WTC11 (cell line): ENCODE measurements around the gene SAP30BP. TPM values are rescaled to one million over a fixed set of nuclear protein-coding genes. Genes with fewer than 3 reads are reported as not detected.

Source experiments
- ATAC-seq: fragments of 200-7000 bp; cut with Tn5 transposase; 2 replicates; pipeline ENCODE4 v1.10.0; 2021; ENCODE audit warnings: mild to moderate bottlenecking, moderate library complexity
- CTCF ChIA-PET: fragments of 300-600 bp; sonication (Branson Sonifier 250); formaldehyde crosslinking; loops from one replicate; lab custom pipeline; 2021; ENCODE audit warnings: antibody characterized with exemption; lab: Charles Lee
- POLR2A ChIA-PET: fragments of 350-600 bp; sonication (Branson Sonifier 250); formaldehyde crosslinking; loops from one replicate; lab custom pipeline; 2021; ENCODE audit warnings: antibody characterized with exemption; lab: Charles Lee
- DNase-seq: peaks from one replicate; pipeline ENCODE4 v3.0.0; 2021; ENCODE audit warnings: low spot score
- H3K27ac Mint-ChIP-seq: 2 replicates; pipeline ENCODE4 v1.8.0; 2021; ENCODE audit warnings: mixed read lengths
- H3K27me3 Mint-ChIP-seq: 2 replicates; pipeline ENCODE4 v1.8.0; 2021; ENCODE audit warnings: low read depth, mild to moderate bottlenecking, moderate library complexity, mixed read lengths
- H3K36me3 Mint-ChIP-seq: 2 replicates; pipeline ENCODE4 v1.8.0; 2021; ENCODE audit warnings: mixed read lengths
- H3K4me1 Mint-ChIP-seq: 2 replicates; pipeline ENCODE4 v1.8.0; 2022; ENCODE audit warnings: mixed read lengths
- H3K4me3 Mint-ChIP-seq: 2 replicates; pipeline ENCODE4 v1.8.0; 2021; ENCODE audit warnings: mild to moderate bottlenecking, moderate library complexity, mixed read lengths
- H3K9me3 Mint-ChIP-seq: 2 replicates; pipeline ENCODE4 v1.8.0; 2021; ENCODE audit warnings: mixed read lengths
- CBFB ChIP-seq: sonication (generic); formaldehyde crosslinking; IDR thresholded peaks from 2 replicates; pipeline ENCODE4 v1.8.1; 2022; ENCODE audit warnings: mild to moderate bottlenecking, low read depth, missing genetic modification reagents
- CREB1 ChIP-seq: sonication (generic); formaldehyde crosslinking; IDR thresholded peaks from 2 replicates; pipeline ENCODE4 v1.8.0; 2023; ENCODE audit warnings: mild to moderate bottlenecking, missing genetic modification reagents
- ERG ChIP-seq: fragments of 250-450 bp; sonication (Bioruptor Pico); IDR thresholded peaks from 2 replicates; pipeline ENCODE4 v1.8.0; 2021; ENCODE audit warnings: mild to moderate bottlenecking
- FOXK1 ChIP-seq: sonication (generic); formaldehyde crosslinking; IDR thresholded peaks from 2 replicates; pipeline ENCODE4 v1.8.0; 2022; ENCODE audit warnings: mild to moderate bottlenecking, moderate library complexity, missing genetic modification reagents
- GTF2I ChIP-seq: fragments of 250-450 bp; sonication (Bioruptor Pico); conservative IDR thresholded peaks from 2 replicates; pipeline ENCODE4 v1.4.0; 2021; ENCODE audit warnings: mild to moderate bottlenecking
- JAZF1 ChIP-seq: fragments of 250-450 bp; sonication (Bioruptor Pico); IDR thresholded peaks from 2 replicates; pipeline ENCODE4 v1.9.0; 2021; ENCODE audit warnings: moderate library complexity, mild to moderate bottlenecking, inconsistent platforms
- NR1H2 ChIP-seq: sonication (generic); formaldehyde crosslinking; IDR thresholded peaks from 2 replicates; pipeline ENCODE4 v1.9.0; 2021; ENCODE audit warnings: mild to moderate bottlenecking, moderate library complexity, missing genetic modification reagents
- NR3C1 ChIP-seq: sonication (generic); formaldehyde crosslinking; conservative IDR thresholded peaks from 2 replicates; pipeline ENCODE4 v1.8.1; 2023; ENCODE audit warnings: low read depth, mild to moderate bottlenecking, missing genetic modification reagents
- RORB ChIP-seq: fragments of 250-450 bp; sonication (Bioruptor Pico); IDR thresholded peaks from 2 replicates; pipeline ENCODE4 v1.9.0; 2021; ENCODE audit warnings: mild to moderate bottlenecking
- SOX15 ChIP-seq: fragments of 250-450 bp; sonication (Bioruptor Pico); IDR thresholded peaks from 2 replicates; pipeline ENCODE4 v1.9.0; 2021; ENCODE audit warnings: mild to moderate bottlenecking
- ZNF512 ChIP-seq: sonication (generic); formaldehyde crosslinking; IDR thresholded peaks from 2 replicates; pipeline ENCODE4 v1.8.1; 2022; ENCODE audit warnings: missing genetic modification reagents, borderline replicate concordance
- total RNA-seq: library from RNA; stranded (reverse); gene quantifications from 3 replicates; pipeline ENCODE4 v1.2.3, GENCODE V29; 2021
- TF ChIP-seq, protein P1 (sequence below): sonication (generic); formaldehyde crosslinking; conservative IDR thresholded peaks from 2 replicates; pipeline ENCODE4 v1.8.1; 2023; ENCODE audit warnings: mild to moderate bottlenecking, low read depth, missing genetic modification reagents, moderate library complexity
- TF ChIP-seq, protein P2 (sequence below): sonication (generic); formaldehyde crosslinking; IDR thresholded peaks from 2 replicates; pipeline ENCODE4 v1.8.0; 2022; ENCODE audit warnings: mild to moderate bottlenecking, missing genetic modification reagents
- TF ChIP-seq, protein P3 (sequence below): sonication (generic); formaldehyde crosslinking; IDR thresholded peaks from 2 replicates; pipeline ENCODE4 v1.8.1; 2022; ENCODE audit warnings: low read depth, mild to moderate bottlenecking, moderate library complexity, missing genetic modification reagents, borderline replicate concordance
- TF ChIP-seq, protein P4 (sequence below): fragments of 250-450 bp; sonication (Bioruptor Pico); IDR thresholded peaks from 2 replicates; pipeline ENCODE4 v1.9.0; 2021; ENCODE audit warnings: mild to moderate bottlenecking, borderline replicate concordance

Gene SAP30BP
- total RNA-seq, 1 experiment from 2014 or later = 86.8 TPM

GRCh38 chr17:75633486-75634375 lies 33.4 kb upstream of the SAP30BP start:
- no peaks in the 10 kb centered on the region for H3K36me3 Mint-ChIP-seq
- ChIA-PET POLR2A (interaction anchor here (0.6 to 2.0 kb wide), 4 partner anchors 9 to 42 kb away, joined by 3 to 9 read pairs (median 4); partner anchors contain the start of genes RECQL5 and SAP30BP), CTCF (interaction anchor here (0.5 to 11.9 kb wide), 67 partner anchors 17 to 907 kb away, joined by 3 to 456 read pairs (median 6); partner anchors contain the start of genes GALK1, GRB2, ITGB4 and LLGL2)
- H3K9me3 Mint-ChIP-seq = no peaks in the 10 kb centered on the region
- H3K4me1 Mint-ChIP-seq = peaks cover 11% of the 10 kb centered on the region
- peak overlapping the region; percentile 24; the same call in 1 of the 2 replicates for H3K4me3 Mint-ChIP-seq
- no peaks in the 10 kb centered on the region for H3K27me3 Mint-ChIP-seq
- peak; percentile 76 for ATAC-seq
- peak; percentile 94 for DNase-seq
- TF ChIP-seq FOXK1 (CRISPR knock-in tag) (peak; percentile 73), CREB1 (CRISPR knock-in tag) (0 out of 2 replicates have a peak, but pooled peaks have one; percentile 20)
- TF ChIP-seq, protein P1, sequence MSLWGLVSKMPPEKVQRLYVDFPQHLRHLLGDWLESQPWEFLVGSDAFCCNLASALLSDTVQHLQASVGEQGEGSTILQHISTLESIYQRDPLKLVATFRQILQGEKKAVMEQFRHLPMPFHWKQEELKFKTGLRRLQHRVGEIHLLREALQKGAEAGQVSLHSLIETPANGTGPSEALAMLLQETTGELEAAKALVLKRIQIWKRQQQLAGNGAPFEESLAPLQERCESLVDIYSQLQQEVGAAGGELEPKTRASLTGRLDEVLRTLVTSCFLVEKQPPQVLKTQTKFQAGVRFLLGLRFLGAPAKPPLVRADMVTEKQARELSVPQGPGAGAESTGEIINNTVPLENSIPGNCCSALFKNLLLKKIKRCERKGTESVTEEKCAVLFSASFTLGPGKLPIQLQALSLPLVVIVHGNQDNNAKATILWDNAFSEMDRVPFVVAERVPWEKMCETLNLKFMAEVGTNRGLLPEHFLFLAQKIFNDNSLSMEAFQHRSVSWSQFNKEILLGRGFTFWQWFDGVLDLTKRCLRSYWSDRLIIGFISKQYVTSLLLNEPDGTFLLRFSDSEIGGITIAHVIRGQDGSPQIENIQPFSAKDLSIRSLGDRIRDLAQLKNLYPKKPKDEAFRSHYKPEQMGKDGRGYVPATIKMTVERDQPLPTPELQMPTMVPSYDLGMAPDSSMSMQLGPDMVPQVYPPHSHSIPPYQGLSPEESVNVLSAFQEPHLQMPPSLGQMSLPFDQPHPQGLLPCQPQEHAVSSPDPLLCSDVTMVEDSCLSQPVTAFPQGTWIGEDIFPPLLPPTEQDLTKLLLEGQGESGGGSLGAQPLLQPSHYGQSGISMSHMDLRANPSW = no peak
- H3K27ac Mint-ChIP-seq = peak overlapping the region; percentile 63; the same call in 1 of the 2 replicates

DNA sequence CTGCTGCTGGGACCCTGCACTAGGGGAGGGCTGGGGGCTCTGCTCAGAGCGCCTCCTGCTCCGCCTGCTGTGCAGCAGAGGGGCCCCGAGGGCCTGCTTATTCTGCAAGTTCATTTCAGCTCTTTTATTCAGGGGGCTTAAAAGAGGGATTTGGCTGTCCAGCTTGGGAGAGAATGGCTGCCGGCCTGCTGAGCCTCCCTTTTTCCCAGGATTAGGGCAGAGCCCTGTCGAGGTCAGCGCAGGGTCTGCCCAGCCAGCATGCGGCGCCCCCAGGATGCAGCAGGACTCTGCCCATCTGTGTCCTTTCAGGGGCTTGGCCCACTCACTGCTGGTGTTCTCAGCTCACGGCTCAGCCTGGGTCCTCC lies 32.8 kb upstream of the SAP30BP start:
- H3K27me3 Mint-ChIP-seq = no peaks in the 10 kb centered on the region
- ATAC-seq (no peak), DNase-seq (no peak)
- H3K9me3 Mint-ChIP-seq = no peaks in the 10 kb centered on the region
- CTCF ChIA-PET = interaction anchor here (0.5 to 11.9 kb wide), 48 partner anchors 17 to 580 kb away, joined by 3 to 456 read pairs (median 7); partner anchors contain the start of genes GALK1, GRB2, ITGB4 and LLGL2
- no peak overlapping the region for H3K27ac Mint-ChIP-seq
- TF ChIP-seq NR1H2 (CRISPR knock-in tag) = no peak
- TF ChIP-seq, protein P2, sequence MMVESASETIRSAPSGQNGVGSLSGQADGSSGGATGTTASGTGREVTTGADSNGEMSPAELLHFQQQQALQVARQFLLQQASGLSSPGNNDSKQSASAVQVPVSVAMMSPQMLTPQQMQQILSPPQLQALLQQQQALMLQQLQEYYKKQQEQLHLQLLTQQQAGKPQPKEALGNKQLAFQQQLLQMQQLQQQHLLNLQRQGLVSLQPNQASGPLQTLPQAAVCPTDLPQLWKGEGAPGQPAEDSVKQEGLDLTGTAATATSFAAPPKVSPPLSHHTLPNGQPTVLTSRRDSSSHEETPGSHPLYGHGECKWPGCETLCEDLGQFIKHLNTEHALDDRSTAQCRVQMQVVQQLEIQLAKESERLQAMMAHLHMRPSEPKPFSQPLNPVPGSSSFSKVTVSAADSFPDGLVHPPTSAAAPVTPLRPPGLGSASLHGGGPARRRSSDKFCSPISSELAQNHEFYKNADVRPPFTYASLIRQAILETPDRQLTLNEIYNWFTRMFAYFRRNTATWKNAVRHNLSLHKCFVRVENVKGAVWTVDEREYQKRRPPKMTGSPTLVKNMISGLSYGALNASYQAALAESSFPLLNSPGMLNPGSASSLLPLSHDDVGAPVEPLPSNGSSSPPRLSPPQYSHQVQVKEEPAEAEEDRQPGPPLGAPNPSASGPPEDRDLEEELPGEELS (CRISPR knock-in tag) = no peak
- TF ChIP-seq ZNF512 (CRISPR knock-in tag) = no peak
- no peak for TF ChIP-seq CBFB (CRISPR knock-in tag)
- TF ChIP-seq RORB (CRISPR knock-in tag) = no peak
- TF ChIP-seq, protein P3, sequence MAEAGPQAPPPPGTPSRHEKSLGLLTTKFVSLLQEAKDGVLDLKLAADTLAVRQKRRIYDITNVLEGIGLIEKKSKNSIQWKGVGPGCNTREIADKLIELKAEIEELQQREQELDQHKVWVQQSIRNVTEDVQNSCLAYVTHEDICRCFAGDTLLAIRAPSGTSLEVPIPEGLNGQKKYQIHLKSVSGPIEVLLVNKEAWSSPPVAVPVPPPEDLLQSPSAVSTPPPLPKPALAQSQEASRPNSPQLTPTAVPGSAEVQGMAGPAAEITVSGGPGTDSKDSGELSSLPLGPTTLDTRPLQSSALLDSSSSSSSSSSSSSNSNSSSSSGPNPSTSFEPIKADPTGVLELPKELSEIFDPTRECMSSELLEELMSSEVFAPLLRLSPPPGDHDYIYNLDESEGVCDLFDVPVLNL (CRISPR knock-in tag) = no peak
- TF ChIP-seq ERG (CRISPR knock-in tag) = no peak
- no peak for TF ChIP-seq SOX15 (CRISPR knock-in tag)
- TF ChIP-seq NR3C1 (CRISPR knock-in tag) = no peak
- no peak for TF ChIP-seq JAZF1 (CRISPR knock-in tag)
- TF ChIP-seq, protein P4, sequence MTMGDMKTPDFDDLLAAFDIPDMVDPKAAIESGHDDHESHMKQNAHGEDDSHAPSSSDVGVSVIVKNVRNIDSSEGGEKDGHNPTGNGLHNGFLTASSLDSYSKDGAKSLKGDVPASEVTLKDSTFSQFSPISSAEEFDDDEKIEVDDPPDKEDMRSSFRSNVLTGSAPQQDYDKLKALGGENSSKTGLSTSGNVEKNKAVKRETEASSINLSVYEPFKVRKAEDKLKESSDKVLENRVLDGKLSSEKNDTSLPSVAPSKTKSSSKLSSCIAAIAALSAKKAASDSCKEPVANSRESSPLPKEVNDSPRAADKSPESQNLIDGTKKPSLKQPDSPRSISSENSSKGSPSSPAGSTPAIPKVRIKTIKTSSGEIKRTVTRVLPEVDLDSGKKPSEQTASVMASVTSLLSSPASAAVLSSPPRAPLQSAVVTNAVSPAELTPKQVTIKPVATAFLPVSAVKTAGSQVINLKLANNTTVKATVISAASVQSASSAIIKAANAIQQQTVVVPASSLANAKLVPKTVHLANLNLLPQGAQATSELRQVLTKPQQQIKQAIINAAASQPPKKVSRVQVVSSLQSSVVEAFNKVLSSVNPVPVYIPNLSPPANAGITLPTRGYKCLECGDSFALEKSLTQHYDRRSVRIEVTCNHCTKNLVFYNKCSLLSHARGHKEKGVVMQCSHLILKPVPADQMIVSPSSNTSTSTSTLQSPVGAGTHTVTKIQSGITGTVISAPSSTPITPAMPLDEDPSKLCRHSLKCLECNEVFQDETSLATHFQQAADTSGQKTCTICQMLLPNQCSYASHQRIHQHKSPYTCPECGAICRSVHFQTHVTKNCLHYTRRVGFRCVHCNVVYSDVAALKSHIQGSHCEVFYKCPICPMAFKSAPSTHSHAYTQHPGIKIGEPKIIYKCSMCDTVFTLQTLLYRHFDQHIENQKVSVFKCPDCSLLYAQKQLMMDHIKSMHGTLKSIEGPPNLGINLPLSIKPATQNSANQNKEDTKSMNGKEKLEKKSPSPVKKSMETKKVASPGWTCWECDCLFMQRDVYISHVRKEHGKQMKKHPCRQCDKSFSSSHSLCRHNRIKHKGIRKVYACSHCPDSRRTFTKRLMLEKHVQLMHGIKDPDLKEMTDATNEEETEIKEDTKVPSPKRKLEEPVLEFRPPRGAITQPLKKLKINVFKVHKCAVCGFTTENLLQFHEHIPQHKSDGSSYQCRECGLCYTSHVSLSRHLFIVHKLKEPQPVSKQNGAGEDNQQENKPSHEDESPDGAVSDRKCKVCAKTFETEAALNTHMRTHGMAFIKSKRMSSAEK (CRISPR knock-in tag) = no peak
- TF ChIP-seq GTF2I (CRISPR knock-in tag) = no peak
- TF ChIP-seq, all 79 proteins: peak for 0
- H3K4me3 Mint-ChIP-seq = no peak overlapping the region
- no peaks in the 10 kb centered on the region for H3K36me3 Mint-ChIP-seq
- H3K4me1 Mint-ChIP-seq = peaks cover 11% of the 10 kb centered on the region
- POLR2A ChIA-PET = interaction anchor here (1.0 to 2.0 kb wide), 2 partner anchors 8 to 18 kb away, joined by 4 to 9 read pairs; no protein-coding TSS in a partner anchor
